Smooth muscle cell (in vitro differentiated cells): ENCODE data around the gene FSD1. TPM values are rescaled to one million over a fixed set of nuclear protein-coding genes. Genes with fewer than 3 reads are reported as not detected.

Source experiments
- DNase-seq: peaks from one replicate; lab custom pipeline; 2025; ENCODE audit not compliant: unreplicated experiment; lab: John Stamatoyannopoulos, UW
- H2AFZ ChIP-seq: fragments of 200-600 bp; sonication (generic); 2 replicates; pipeline ENCODE4 v1.6.0; 2016; ENCODE audit warnings: antibody characterized with exemption, low read depth, mild to moderate bottlenecking
- H3F3A ChIP-seq: fragments of 200-600 bp; sonication (generic); 2 replicates; pipeline ENCODE4 v1.6.0; 2017; ENCODE audit warnings: antibody characterized with exemption, low read depth
- H3K27ac ChIP-seq: fragments of 200-600 bp; sonication (generic); 2 replicates; pipeline ENCODE4 v1.5.1; 2016; ENCODE audit warnings: low read depth, mild to moderate bottlenecking
- H3K27me3 ChIP-seq: fragments of 200-600 bp; sonication (generic); 2 replicates; pipeline ENCODE4 v1.6.1; 2016; ENCODE audit warnings: low read depth, mild to moderate bottlenecking
- H3K36me3 ChIP-seq: fragments of 200-600 bp; sonication (generic); 2 replicates; pipeline ENCODE4 v1.5.1; 2016; ENCODE audit warnings: low read depth
- H3K4me1 ChIP-seq: fragments of 200-600 bp; sonication (generic); 2 replicates; pipeline ENCODE4 v1.5.1; 2016; ENCODE audit warnings: low read depth
- H3K4me2 ChIP-seq: fragments of 200-600 bp; sonication (generic); 2 replicates; pipeline ENCODE4 v1.6.0; 2016; ENCODE audit warnings: mild to moderate bottlenecking
- H3K4me3 ChIP-seq: fragments of 200-600 bp; sonication (generic); 2 replicates; pipeline ENCODE4 v1.5.1; 2016; ENCODE audit warnings: mild to moderate bottlenecking
- H3K79me2 ChIP-seq: fragments of 200-600 bp; sonication (generic); 2 replicates; pipeline ENCODE4 v1.6.0; 2016; ENCODE audit warnings: low read depth, mild to moderate bottlenecking
- H3K9ac ChIP-seq: fragments of 200-600 bp; sonication (generic); 2 replicates; pipeline ENCODE4 v1.6.0; 2016; ENCODE audit warnings: low read depth
- H3K9me3 ChIP-seq: fragments of 200-600 bp; sonication (generic); replicated peaks from 2 replicates; pipeline ENCODE4 v1.5.1; 2016; ENCODE audit warnings: low read depth
- H4K20me1 ChIP-seq: fragments of 200-600 bp; sonication (generic); 2 replicates; pipeline ENCODE4 v1.6.0; 2016; ENCODE audit warnings: low read depth
- CTCF ChIP-seq: fragments of 200-600 bp; sonication (generic); IDR thresholded peaks from 2 replicates; pipeline ENCODE4 v1.5.1; 2017; ENCODE audit warnings: borderline replicate concordance, mild to moderate bottlenecking, antibody characterized with exemption; ENCODE audit not compliant: insufficient read depth, poor library complexity, severe bottlenecking
- WGBS: methylation state at CpG from one replicate; pipeline ENCODE4 v1.1.7; 2016; ENCODE audit warnings: low lambda C conversion rate; 5-methylcytosine and 5-hydroxymethylcytosine counted together
- polyA plus RNA-seq: library from polyadenylated mRNA; unstranded; fragments of >200 nt; fragmentation: Nextera tagmentation; extraction: Ambion mirVana; gene quantifications from 2 replicates; pipeline ENCODE4 v1.2.1, GENCODE V29; 2016
- total RNA-seq: library from RNA; depleted of rRNA; stranded (reverse); fragments of >200 nt; gene quantifications from 2 replicates; pipeline ENCODE4 v1.2.3, GENCODE V29; 2014

The FSD1 gene
- total and polyA plus RNA-seq, 2 experiments from 2014 or later = 9.9 to 16.5 TPM

- TF ChIP-seq CTCF = no peak
Observed at GRCh38 chr19:4305659-4306058, 1.3 kb downstream of the FSD1 start.

GRCh38 chr19:4310247-4311121 is 6.1 kb downstream of the FSD1 start:
- Histone ChIP-seq H3K9me3 (no peaks in the 10 kb centered on the region), H3K4me1 (no peaks in the 10 kb centered on the region), H2AFZ (no peak overlapping the region), H4K20me1 (no peaks in the 10 kb centered on the region), H3K4me2 (no peak overlapping the region), H3K36me3 (no peaks in the 10 kb centered on the region), H3K27me3 (no peaks in the 10 kb centered on the region), H3K9ac (no peak overlapping the region), H3K27ac (no peak overlapping the region), H3K4me3 (no peak overlapping the region), H3F3A (no peaks in the 10 kb centered on the region), H3K79me2 (no peaks in the 10 kb centered on the region)
- WGBS = 94% methylated on average over 22 of the region's 22 CpGs
- no peak for DNase-seq
- TF ChIP-seq CTCF = no peak

More at GRCh38 chr19:4305659-4306058, 1.3 kb downstream of the FSD1 start:
- no peaks in the 10 kb centered on the region for H3K27me3 ChIP-seq
- no peaks in the 10 kb centered on the region for H4K20me1 ChIP-seq
- no peaks in the 10 kb centered on the region for H3K36me3 ChIP-seq
- no peaks in the 10 kb centered on the region for H3K79me2 ChIP-seq
- H3K4me3 ChIP-seq = no peak overlapping the region
- H3F3A ChIP-seq = no peaks in the 10 kb centered on the region
- no peak overlapping the region for H3K4me2 ChIP-seq
- H3K27ac ChIP-seq = no peak overlapping the region
- 94% methylated on average over 16 of the region's 16 CpGs for WGBS
- H3K9me3 ChIP-seq = no peaks in the 10 kb centered on the region
- no peak overlapping the region for H3K9ac ChIP-seq
- no peaks in the 10 kb centered on the region for H3K4me1 ChIP-seq
- H2AFZ ChIP-seq = no peak overlapping the region
- DNase-seq = no peak

GRCh38 chr19:4313847-4314490 is 9.6 kb downstream of the FSD1 start:
- WGBS = 87% methylated on average over 12 of the region's 12 CpGs
- H2AFZ ChIP-seq = no peak overlapping the region

More at GRCh38 chr19:4313847-4314490, 9.6 kb downstream of the FSD1 start:
- DNase-seq = no peak
- Histone ChIP-seq H3K9ac (no peak overlapping the region), H3K9me3 (no peaks in the 10 kb centered on the region), H3K27me3 (no peaks in the 10 kb centered on the region), H3K27ac (no peak overlapping the region), H3K4me3 (no peak overlapping the region), H4K20me1 (no peaks in the 10 kb centered on the region), H3F3A (no peaks in the 10 kb centered on the region), H3K79me2 (no peaks in the 10 kb centered on the region), H3K36me3 (no peaks in the 10 kb centered on the region), H3K4me1 (no peaks in the 10 kb centered on the region), H3K4me2 (no peak overlapping the region)
- TF ChIP-seq CTCF = no peak
